Measurements from ENCODE around the gene PAM. TPM values are rescaled to one million over a fixed set of nuclear protein-coding genes. Genes with fewer than 3 reads are reported as not detected.

The PAM gene
- total RNA-seq, 1 donor from 2014 or later: 250 TPM

DNA sequence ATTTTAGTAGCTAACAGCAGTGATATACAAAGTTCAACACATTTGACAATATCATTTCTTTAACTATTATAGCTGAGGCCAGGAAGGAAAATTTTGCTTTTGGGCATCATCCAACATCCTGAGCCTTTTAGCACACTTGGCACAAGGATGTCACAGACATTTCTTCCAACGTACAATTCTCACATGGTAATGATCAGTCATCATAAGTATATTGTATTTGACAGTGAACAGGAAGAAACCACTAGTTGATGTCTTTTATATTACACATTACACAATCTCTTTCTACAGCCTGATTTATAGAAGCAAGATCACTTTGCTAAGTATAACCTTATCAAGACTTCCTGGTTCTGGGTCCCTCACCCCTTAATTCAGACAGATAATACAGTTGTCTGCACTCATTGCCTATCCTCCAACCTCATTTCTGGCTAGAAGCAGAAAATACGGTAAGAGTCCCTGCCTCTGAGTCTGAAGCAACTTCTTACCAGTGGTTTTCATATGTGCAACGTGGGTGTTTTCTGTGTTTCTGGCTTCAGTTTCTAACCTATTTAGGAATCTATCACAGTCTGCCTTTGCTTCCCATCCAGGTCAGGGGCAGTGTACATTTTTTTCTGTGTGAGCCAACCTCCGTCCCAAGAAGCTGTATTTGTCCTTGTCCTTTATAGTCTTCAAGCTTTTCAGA lies 167.8 kb downstream of the PAM start:
- no peak for DNase-seq (ENCODE audit: extremely low read depth, low read depth, low spot score)

DNA sequence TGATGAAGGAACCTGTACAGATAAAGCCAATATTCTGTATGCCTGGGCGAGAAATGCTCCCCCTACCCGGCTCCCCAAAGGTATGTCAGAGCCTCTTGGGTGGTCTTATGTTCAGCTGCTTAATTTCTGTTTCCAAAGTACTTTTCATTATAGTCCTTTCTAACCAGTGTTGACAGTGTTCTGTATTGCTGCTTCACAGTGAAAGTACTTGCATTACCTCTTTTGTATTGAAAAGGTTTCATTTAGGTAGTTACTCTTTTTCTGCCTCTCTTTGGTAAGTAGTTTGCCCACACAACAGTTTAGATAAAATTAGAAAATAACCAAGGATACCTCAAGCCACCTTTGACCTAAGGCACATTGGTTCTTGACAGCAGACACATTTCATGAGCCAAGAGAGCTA lies 169.9 kb downstream of the PAM start:
- no peak for DNase-seq (ENCODE audit: extremely low read depth, low read depth, low spot score)

DNA sequence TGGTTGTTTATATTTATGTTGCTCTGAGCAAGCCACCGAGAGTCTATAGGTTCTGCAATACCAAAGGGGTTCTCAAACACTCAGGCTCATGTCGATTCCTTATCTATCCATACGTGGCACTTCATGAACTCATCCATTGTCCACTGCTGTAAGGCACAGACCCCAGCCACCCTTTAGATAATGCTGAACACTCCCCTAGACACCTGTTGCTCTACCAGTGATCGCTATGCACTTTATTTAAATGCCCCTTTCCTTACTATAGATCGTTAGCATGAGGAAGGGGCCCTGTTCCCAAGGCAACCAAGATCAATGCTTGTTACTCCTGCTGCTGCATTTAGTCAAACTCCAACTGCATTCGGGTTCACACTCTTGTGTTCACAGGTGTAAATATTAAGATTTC lies 171.9 kb downstream of the PAM start:
- DNase-seq (ENCODE audit: extremely low read depth, low read depth, low spot score): no peak

DNA sequence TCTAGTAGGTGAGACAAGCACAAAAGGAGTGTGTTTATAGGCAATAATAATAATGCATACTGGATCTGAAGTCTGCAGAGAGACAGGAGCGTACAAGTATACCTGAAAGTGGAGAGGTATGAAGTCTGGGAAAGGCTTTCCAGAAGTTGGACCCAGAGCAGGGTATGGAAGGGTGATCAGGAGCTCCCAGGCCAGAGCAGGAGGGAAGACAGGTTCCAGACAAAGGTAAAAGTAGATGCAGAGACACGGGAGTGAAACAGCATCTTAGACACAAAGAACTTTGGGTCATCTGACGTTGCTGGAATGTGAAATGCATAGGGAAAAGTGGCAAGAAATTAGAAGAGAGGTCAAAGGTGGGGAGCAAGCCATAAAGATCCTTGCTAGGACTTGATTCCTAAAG lies 175.1 kb downstream of the PAM start:
- DNase-seq (ENCODE audit: extremely low read depth, low read depth, low spot score): no peak

DNA sequence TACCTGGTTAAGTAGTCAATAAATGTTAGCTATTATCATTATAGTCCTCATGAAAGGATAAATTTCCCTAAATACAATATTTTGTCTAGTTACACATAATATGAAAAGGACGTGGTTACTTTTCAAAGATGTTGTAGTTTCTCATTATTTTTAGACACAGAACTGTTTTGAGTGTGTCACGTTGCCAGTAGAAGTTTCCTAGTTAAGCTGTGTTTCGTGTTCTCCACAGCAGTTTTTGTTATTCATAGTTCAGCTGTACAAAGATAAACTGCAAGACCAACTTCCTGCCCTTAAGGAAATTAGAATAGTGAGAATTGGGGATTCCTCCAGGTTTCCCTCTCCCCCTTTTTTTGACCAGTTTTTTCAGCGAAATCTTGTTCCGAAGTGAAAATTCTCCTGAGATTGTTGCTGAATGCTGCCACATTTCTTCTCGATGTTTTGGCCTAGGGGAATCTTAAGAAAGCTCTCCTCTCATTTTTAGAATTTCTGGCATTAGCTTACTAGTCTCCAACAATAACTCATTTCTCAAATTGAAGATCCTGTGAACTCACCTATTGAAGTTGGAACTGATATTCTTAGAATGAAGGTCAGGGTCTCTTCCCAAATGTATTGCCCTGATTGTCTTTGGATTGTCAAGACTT lies 176.1 kb downstream of the PAM start:
- no peak for DNase-seq (ENCODE audit: extremely low read depth, low read depth, low spot score)

DNA sequence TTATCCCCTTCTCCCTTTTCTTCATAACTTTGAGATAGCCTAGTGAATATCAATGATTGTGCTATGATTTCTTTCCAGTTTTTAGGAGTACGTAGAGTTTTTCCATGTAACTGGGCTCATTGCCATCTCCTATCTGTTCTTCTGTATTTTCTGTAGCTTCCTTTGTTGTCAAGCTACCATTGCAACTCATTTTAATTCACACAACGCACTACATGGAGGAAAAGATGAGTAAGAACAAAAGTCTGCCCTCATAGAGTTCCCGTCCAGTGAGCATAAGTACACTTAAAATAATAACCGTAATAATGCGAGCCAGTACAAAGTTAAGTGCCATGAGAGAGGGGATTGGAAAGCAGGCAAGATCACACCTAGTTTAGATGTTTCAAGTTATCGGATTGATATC lies 177.7 kb downstream of the PAM start:
- DNase-seq (ENCODE audit: extremely low read depth, low read depth, low spot score): no peak

DNA sequence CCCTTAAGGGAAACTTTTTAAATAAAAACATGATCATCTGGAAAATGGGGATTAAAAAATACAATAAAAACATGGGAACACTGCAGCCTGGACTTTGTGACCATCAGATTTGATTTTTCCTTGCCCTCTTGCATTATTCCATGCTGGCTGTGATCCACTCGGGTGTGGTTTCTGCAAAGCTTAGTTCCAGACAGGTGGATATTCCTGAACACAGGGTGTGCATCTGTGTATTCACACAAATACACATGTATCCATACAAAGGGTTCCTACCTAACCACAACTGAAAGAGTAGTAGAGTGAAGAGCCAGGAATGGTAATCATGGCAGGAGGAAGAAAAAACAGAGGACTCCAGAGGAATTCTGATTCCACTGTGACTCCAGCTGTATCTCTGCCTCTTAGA lies 178.2 kb downstream of the PAM start:
- no peak for DNase-seq (ENCODE audit: extremely low read depth, low read depth, low spot score)

DNA sequence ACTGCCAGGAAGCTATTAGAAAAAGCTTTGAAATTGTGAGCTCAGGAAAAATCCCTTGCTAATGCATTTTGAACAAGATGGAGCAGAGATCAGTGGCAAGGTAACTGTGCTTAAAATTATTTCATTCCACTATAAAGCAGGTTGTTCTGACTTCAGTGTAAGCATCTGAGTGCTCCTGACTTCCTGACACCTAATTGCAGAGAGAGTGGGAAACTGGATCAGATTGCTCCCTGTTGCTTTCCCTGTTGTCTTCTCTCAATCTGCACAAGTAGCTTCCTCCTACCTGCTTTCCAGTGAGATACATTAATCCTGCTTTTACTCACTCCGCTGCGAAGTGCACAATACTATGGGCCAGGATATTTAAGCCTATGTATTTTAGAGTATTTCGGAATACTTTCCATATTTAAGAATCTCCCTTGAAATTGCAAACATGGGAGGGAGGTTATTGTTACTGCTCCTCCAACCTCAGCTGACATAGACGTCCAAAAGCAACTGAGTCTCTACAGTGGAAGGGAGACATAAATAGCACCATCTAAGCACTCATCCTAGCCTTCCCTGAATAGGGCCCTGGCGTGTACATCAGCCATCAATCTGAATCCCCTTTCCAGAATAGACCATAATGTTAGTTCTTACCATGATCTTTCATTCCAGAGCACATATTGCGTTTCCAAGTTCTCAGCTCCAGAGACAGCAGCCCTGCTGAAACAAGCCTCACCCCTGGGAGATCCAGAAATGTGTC lies 178.8 kb downstream of the PAM start:
- no peak for DNase-seq (ENCODE audit: extremely low read depth, low read depth, low spot score)

DNA sequence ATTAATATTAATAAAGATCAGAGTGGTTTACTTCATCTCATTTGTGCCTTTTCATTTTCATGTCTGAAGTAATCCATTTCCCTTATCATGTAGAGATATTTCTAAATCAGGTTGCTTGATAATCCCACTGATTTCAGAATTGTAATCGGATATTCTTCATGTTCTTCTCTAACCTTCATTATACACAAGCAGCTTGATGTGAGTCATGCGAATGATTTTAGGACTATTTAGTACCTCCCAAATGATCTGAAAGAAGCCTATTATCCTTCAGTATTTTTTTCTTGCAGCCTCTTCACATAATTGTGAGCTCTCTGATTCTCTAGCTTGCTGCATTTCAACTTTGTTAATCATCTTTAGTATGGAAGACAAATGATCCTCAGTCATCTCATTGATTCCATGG lies 182.8 kb downstream of the PAM start:
- no peak for DNase-seq (ENCODE audit: extremely low read depth, low read depth, low spot score)

DNA sequence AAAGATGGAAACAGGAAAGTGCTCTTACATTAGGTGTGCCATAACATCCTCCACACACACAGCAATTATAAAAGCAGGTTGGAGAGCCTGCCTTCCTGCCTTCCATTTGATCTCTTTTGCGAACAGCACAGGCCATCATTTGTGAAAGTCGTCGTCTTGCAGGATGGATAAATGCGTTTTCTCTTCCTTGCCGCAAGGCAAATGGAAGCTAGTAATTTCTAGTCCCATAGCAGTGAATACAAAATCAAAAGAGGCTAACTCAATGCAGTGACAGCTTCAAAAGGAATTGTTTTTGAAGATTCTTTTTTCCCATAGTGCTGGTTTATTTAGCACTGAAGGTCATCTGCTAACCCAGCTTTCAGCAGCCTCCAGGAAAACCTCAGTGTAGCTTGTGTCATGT lies 186.0 kb downstream of the PAM start:
- no peak for DNase-seq (ENCODE audit: extremely low read depth, low read depth, low spot score)

DNA sequence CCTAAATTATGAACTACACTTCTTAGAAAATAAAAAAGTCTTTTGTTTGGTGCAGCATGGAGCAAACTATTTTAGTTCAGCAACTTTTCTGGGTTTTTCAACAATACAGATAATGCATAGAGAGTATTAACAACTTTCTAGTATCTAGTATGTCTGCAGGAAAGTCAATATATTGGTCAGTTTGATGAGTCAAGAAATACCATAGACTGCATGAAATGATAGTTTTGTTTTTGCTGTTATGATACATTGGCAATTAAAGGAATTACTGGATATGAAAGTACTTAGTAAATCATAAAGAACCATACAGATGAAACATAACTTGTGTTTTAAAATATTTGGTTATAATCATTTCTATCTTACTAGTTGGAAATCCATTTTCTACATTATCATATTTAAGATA lies 191.3 kb downstream of the PAM start:
- DNase-seq (ENCODE audit: extremely low read depth, low read depth, low spot score): no peak

DNA sequence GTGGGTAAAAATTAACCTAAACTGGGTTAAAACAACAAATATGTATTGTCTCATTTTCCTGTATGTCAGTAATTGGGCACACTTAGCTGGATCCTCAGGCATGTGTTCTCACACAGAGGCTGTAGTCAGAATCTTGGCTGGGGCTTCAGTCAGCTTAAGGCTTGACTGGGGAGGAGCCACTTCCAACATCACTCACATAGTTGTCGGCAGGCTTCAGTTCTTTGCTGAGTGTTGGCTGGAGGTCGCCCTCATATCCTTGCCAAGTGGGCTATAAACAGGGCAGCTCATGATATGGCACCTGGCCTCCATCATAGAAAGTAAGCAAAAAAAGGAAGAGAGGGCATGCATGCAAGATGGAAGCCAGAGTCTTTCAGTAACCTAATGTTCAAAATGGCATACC lies 191.9 kb downstream of the PAM start:
- DNase-seq (ENCODE audit: extremely low read depth, low read depth, low spot score): no peak

DNA sequence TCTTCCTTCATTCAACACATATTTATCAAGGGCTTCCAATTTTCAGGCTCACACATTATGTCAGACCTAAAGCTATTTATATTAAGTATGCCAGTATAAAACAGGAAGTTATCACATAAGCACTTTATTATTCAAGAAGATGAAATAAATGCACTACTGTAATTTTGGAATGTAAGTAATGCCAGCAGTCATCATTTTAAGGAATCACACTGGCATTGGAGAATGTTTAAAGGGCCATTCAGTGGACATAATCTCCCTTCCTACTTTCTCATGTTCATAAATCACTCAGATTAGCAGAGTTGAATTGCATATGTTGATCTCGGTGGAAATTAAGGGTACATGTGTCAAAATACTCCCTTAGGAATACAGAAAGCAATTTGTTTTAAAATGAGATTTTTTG lies 200.4 kb downstream of the PAM start:
- no peak for DNase-seq (ENCODE audit: extremely low read depth, low read depth, low spot score)

DNA sequence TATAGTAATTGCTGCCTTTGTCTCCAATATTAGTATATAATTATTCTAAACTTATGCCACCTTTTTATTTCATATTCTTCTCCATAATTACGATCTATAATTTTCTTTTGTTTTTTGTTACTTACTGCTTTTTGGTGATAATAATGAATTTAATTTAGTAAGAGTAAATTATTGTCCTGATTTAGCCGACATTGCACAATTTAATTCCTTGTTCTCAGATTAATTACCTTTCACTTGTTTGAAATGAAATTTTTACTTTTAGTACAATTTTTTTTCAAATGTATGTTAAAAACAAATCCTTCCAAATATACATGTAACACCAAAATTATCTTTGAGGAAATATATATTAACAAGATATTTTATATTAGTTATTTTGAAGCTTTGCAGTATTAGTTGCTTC lies 201.5 kb downstream of the PAM start:
- no peak for DNase-seq (ENCODE audit: extremely low read depth, low read depth, low spot score)

DNA sequence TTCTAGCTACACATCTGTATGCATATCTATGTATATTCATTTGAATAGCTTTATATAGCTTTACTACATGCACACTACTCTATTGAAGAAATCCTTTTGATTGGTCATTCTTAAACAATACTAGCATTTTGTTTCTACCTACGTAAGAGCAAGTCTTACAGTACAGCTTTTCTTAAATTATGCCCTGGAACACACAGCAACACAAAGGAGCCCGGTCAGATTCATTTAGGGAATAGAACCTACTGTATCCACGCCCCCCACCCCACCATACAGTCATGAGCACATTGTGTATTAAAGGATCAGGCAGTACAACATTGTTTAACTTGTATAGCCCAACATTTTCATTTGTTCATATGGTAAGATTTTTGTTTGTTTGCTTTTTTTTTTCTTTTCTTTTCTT lies 202.0 kb downstream of the PAM start:
- DNase-seq (ENCODE audit: extremely low read depth, low read depth, low spot score): no peak

DNA sequence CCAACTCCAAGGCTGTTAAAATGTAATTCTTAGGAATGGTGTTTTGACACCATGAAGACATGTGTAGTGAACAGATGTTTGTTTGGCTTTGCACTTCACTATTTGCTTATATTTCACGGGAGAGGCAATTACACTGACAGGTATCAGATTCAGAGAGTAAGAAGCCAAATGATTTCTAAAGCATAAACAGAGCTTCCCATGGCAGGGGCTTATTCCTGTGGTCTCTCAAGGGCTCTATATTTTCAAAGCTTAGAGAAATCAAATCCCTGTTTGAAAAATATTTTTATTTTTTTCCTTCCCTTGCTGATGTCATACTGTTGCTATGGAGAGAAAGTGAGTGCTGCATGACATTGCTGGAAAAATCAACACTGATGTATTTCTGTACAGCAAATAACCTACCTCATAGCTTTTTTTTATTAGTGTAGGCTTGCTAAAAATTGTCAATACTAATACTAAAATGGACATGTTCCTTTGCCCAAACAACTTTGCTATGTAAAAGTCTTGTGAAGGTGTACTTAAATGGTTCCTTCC lies 203.4 kb downstream of the PAM start:
- DNase-seq (ENCODE audit: extremely low read depth, low read depth, low spot score): peak; percentile 45

DNA sequence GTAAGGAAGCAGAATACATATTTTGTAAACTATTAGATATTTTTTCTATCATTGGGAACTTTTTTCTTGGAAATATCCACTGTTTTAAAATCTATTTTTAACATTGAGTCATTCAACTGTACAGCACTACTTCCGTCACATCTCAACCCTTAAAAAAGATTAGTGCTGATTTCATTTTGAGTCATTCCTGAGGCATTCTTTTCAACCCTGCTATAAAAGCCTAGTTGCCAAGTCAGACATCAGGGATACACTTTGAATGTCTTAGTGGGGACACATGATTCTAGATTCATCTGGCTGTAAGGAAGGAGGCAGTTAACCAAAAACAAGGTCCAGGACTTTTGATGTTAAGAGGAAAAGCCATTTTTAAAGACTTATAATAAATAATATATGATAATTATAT lies 203.9 kb downstream of the PAM start:
- DNase-seq (ENCODE audit: extremely low read depth, low read depth, low spot score): peak; percentile 81

DNA sequence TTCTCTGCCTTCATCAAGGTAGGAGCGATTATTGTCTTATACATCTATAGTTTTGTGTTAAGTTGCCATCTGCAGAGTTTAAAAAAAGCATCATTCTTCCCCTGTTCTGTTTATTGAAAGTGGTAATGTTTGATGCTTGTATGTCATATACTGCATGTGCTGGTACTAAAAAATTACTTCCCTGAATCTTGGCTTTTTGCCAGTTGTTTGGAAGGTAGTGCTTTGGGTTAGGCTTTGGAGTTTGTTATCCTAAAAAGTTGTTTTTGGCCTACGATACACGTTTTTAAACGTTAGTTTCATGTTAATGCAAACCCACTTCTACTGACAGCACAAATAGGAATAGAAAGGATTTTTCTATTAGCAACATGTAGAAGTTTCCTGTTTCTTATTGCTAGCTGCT lies 206.6 kb downstream of the PAM start:
- no peak for DNase-seq (ENCODE audit: extremely low read depth, low read depth, low spot score)

DNA sequence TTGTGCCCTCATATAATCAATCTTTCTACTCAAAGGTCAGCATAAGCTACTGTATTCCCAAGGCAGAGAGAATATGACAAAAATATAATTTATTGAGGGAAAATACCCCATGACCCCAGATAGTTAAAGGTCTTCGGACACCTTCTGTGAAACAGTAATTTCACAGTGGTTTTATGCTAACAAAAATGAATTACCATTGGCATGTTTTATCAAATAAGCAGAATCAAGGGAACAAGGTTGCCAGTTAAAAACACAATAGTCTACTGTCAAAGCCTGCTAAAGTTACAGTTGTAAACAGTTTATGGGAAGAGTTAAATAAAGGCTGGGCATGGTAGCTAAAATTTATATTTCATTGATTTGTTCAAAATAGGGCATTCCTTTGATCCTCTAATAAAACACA lies 210.5 kb downstream of the PAM start:
- DNase-seq (ENCODE audit: extremely low read depth, low read depth, low spot score): no peak

DNA sequence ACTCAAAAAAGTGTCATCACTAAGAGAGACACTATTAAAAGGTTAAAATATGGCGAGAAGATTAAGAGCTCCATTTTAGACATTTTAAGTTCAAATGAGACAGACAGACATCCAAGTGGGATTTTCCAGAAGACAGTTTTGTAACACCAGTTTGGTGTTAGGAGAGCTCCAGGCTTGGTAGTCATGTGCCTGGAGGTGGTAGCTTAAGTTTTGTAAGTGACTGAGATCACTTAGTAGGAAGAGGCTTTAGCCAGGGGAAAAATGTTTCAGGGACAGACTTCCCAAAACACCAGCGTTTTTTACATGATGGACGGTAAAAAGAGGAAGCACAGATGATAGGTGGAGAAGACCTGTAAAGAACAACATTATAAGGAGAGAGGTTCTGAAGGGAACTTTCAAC lies 214.5 kb downstream of the PAM start:
- no peak for DNase-seq (ENCODE audit: extremely low read depth, low read depth, low spot score)

DNA sequence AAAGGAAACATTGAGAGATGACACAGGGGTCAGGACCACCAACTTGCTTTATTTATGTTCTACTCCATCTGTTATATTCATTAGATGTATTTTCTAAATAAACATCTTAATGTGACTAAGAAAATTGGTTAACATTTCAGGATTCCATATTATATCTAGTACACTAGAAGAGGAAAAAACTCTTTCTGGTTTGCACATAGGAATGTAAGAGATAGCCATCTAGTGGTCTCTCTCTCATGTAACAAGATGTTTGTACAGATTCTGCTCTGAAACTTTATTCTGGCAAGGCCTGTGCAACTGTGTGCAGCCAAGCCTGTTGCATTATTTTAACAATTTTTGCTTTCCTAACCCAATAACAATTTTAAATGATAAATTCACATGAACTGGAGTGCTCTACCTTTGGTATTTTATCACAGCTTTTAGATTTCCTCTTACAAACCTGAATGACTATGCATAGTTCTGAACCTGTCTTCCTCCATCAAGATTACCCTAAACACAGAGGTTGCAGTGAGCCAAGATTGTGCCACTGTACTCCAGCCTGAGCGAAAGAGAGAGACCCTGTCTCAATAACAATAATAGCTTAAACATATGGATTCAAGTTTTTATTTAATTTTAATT lies 216.7 kb downstream of the PAM start:
- DNase-seq (ENCODE audit: extremely low read depth, low read depth, low spot score): peak; percentile 27

DNA sequence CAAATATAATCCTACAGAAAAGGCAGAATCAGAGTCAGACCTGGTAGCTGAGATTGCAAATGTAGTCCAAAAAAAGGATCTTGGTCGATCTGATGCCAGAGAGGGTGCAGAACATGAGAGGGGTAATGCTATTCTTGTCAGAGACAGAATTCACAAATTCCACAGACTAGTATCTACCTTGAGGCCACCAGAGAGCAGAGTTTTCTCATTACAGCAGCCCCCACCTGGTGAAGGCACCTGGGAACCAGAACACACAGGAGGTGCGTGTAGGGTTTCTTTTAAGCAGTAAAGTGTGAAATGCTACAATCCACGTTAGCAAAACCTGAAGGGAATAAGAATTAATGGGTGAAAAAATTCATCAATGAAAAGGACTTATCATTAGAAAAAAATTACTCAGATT lies 219.1 kb downstream of the PAM start:
- no peak for DNase-seq (ENCODE audit: extremely low read depth, low read depth, low spot score)

Data from glomerular endothelial cell (primary cell).